Activated T-helper 1 cell treated with Interleukin-2 at 50 U/mL for 16 hours (primary cell): ENCODE results near the gene CCL2.

Experiments
- DNase-seq: peaks from one replicate; pipeline ENCODE4 v3.0.0-alpha.2; 2020; ENCODE audit warnings: low read depth

The CCL2 gene

GRCh38 chr17:34241062-34241461, 14.0 kb upstream of the CCL2 start:
- no peak for DNase-seq

GRCh38 chr17:34242587-34243363, 12.3 kb upstream of the CCL2 start:
- DNase-seq = no peak

GRCh38 chr17:34243364-34244320, 11.4 kb upstream of the CCL2 start:
- DNase-seq = no peak

- no peak for DNase-seq
These were observed 9.7 kb upstream of the CCL2 start for GRCh38 chr17:34245351-34245905.

DNA sequence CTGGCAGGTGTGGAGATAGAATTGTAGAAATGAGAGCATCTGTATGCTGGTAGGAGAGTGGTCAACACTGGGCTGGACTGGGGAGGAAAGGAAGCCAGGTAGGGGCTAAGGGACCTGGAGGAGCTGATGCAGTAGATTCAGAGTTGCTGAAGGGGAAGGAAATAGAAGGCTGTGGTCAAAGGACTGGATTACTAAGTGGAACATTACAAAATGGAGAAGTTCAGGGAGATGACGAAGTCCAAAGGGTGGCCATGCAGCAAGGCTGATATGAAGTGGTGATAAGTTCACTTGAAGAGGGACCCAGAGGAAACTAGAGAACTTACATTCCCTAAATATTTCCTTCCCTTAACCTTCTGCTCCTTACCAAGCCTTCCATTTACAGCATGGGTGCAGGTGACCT, 8.6 kb upstream of the CCL2 start:
- no peak for DNase-seq

GRCh38 chr17:34246881-34247280, 8.2 kb upstream of the CCL2 start:
- no peak for DNase-seq

GRCh38 chr17:34248511-34249024, 6.5 kb upstream of the CCL2 start:
- no peak for DNase-seq

DNA sequence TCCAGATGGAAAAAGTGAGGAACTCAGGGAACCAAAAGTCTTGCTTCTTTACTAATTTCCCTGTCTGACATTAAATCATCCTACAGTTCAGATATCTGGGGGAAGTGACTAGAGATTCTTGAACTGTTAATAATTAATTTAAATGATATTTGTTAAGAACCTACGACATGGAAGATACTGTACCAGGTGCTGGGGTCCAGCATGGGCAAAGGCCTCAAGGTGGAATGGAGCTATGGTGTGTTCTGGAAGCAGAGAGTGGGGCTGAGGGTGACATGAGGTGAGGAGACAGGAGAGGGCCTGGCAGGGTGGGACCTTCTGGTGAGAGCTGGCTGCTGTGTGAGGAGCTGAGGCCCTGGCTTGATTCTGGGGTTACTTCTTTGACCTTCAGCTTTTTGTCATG, 6.0 kb upstream of the CCL2 start:
- no peak for DNase-seq

- no peak for DNase-seq
These were observed 5.6 kb upstream of the CCL2 start for GRCh38 chr17:34249478-34249877.

- DNase-seq = no peak
These were observed 3.9 kb upstream of the CCL2 start for GRCh38 chr17:34251186-34251585.

GRCh38 chr17:34252095-34252443, 3.0 kb upstream of the CCL2 start:
- DNase-seq = no peak

- DNase-seq = no peak
These were observed 2.5 kb upstream of the CCL2 start for GRCh38 chr17:34252444-34253138.

DNA sequence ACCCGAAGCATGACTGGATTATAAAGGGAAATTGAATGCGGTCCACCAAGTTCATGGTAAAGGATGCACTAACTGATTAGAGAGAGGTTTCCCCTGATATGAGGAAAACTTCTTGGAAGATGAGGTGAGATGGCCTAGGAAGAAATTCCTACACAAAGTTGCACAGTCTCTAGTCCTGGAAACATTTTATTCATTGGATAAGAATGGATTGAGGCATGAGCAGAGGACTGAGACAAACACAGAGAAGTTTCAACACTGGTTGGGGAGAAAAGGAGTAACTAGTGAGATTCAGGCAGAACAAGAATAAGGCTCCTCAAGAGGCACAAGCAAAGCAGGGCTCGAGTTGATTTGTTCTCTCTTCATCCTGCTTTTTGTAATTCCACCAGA, 2.0 kb upstream of the CCL2 start:
- DNase-seq = no peak

DNA sequence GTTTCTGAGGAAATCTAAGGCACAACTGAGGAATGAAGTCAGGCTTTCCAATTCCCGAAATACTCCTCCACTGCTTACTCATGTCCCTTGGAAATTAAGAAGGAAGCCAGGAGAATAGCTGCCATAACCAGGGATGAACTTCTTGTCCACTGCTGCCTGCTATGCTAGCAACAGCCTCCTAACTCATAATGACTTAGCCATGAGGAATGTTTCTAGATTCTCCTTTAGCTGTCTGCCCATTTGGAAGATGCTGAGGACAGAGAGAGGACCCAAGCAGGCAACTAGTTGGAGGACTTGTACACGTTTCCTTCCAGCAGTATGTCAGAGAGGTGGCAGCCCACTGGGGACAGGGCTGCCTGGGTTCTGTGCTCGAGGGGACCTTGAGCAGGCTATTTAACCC, 939 bp upstream of the CCL2 start:
- DNase-seq = no peak

DNA sequence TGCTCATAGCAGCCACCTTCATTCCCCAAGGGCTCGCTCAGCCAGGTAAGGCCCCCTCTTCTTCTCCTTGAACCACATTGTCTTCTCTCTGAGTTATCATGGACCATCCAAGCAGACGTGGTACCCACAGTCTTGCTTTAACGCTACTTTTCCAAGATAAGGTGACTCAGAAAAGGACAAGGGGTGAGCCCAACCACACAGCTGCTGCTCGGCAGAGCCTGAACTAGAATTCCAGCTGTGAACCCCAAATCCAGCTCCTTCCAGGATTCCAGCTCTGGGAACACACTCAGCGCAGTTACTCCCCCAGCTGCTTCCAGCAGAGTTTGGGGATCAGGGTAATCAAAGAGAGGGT, 272 bp downstream of the CCL2 start:
- no peak for DNase-seq

DNA sequence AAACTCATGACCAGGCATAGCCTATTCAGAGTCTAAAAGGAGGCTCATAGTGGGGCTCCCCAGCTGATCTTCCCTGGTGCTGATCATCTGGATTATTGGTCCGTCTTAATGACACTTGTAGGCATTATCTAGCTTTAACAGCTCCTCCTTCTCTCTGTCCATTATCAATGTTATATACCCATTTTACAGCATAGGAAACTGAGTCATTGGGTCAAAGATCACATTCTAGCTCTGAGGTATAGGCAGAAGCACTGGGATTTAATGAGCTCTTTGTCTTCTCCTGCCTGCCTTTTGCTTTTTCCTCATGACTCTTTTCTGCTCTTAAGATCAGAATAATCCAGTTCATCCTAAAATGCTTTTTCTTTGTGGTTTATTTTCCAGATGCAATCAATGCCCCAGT, 756 bp downstream of the CCL2 start:
- DNase-seq = no peak

GRCh38 chr17:34257299-34257985, 2.4 kb downstream of the CCL2 start:
- DNase-seq = no peak

GRCh38 chr17:34257986-34258326, 2.9 kb downstream of the CCL2 start:
- no peak for DNase-seq

GRCh38 chr17:34259146-34259545, 4.1 kb downstream of the CCL2 start:
- no peak for DNase-seq

GRCh38 chr17:34260861-34261260, 5.8 kb downstream of the CCL2 start:
- DNase-seq = no peak

DNA sequence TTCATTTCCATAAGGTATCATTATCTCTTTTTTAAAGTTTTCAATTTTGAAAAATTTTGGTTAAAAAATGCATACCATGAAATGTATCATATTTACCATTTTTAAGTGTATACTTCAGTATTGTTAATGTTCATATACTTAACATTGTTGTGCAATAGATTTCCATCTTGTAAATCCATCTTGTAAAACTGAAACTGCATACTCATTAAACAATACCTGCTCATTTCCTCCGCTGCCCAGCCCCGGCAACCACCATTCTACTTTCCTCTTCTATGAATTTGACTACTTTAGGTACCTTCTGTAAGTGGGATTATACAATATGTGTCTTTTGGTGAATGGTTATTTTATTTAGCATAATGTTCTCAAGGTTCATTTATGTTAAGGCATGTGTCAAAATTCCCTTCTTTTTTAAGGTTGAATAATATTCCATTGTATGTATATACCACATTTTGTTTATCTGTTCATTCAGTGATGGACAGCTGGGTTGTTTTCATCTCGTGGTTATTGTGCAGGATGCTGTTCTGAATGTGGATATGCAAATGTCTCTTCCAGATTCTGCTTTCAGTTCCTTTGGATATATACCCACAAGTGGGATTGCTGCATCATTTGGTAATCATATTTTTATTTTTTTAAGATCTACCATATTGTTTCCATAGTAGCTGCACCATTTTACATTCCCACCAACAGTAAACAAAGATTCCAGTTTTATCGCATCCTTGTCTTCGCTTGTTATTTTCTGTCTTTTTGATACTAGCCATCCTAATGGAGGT, 6.7 kb downstream of the CCL2 start:
- DNase-seq = no peak
